HuH-7 (cell line): ENCODE results near the gene HBG1.

ENCODE experiments used
- DNase-seq: peaks from one replicate; pipeline ENCODE4 v3.0.0; 2011; ENCODE audit warnings: low spot score

HBG1 gene

GRCh38 chr11:5226732-5227310 is 22.8 kb downstream of the HBG1 start, which contains the start of gene HBB:
Gene HBB, minus strand, starts transcription at chr11:5227071. Its CDS starts 50 bp downstream, at chr11:5227021.
- DNase-seq = no peak

GRCh38 chr11:5225480-5225871 is 24.2 kb downstream of the HBG1 start:
- DNase-seq = no peak

GRCh38 chr11:5224538-5225479 is 24.8 kb downstream of the HBG1 start:
- no peak for DNase-seq

DNA sequence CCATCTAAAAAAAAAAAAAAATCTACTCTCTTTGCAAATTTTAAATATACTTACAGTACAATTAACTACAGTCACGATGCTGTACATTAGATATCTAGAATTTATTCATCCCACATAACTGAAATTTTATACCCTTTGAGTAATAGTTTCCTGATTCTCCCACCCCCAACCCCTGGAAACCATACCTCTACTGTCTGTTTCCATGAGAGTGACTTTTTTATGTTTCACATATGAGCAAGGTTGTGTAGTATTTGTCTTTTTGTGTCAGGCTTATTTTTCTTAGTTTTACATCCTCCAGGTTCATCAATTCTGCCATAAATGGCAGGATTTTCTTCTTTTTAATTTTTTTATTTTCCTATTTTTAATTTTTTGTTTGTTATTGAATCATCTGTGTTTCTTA is 26.0 kb downstream of the HBG1 start:
- no peak for DNase-seq

GRCh38 chr11:5223146-5223545 is 26.5 kb downstream of the HBG1 start:
- no peak for DNase-seq

DNA sequence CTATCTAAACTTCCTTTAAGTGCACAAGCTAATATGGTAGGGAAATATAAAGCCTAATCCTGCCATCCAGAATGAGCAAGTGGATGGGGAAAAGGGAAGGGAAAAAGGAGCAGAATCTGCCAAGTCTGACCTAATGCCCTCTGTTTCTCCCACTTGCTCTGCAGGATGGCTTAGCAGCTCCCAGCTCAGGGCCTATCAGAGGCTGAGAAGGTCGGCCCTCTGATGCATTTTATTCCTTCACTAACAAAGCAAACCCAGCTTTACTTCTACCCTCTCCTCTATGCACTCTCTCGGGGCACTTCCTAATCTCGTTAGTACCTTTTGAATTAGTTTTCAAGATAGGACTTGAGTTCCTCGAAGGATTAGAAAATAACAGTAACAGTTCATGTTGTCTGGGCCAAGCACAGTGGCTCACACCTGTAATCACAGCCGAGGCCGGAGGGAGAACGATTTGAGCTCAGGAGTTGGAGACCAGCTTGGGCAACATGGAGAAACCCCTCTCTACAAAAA is 39.2 kb downstream of the HBG1 start:
- DNase-seq = no peak

DNA sequence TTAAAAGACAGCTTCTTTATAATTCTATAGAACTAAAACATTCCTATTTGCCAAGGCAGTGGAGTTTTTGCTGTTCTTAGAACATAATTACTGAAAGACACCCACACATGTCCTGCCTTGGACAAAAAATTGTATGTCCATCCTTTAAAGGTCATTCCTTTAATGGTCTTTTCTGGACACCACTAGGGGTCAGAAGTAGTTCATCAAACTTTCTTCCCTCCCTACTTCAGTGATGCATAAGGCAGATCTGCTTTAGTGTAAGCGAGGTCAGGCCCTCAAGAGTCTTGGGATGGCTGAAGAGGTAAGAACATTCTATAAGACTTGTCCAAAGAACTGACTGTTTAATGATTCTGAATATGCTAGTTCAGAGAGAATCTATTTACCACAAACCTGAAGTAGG is 44.9 kb downstream of the HBG1 start:
- DNase-seq = peak; percentile 28

DNA sequence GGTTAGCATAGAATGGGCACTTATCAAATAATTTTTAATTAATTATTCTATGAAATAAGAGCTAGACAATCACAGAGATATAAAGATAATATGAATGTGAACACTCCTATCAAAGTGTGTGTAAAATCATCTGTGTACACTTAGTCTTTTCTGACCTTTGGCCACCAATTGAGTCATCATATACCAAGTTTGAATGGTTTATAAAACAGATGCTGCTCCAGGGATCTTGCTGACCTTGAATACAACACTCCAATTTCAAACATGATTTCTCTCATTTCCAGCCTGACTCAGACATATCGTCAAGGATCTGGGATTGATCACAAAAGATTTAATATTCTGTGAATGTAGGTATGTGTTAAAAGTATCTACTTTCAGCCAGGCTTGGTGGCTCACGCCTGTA is 46.3 kb downstream of the HBG1 start:
- DNase-seq = no peak

GRCh38 chr11:5200582-5200981 is 49.1 kb downstream of the HBG1 start, which contains the start of gene OR51V1:
Gene OR51V1, minus strand, starts transcription at chr11:5200682. Its CDS starts 0 bp downstream, at chr11:5200682.
- no peak for DNase-seq

DNA sequence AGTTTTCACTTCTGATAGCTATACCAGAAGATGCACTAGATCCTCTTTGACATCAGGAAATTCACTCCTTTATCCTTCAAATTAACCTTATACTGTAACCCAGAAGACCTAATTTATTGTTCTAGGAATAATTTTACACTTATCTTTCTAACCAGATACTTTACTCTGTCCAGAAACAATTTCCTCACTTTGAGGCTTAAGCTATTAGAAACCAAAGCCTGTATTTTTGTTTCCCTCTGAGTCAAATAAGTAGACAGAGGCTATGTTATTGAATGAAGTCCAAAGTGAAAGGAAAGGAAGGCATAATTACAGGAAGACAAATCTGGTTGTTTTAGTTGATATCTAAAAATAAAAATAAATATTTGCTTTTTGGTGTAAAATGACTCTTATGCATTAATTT is 51.4 kb downstream of the HBG1 start:
- DNase-seq = no peak
